NCI-H2196 (cell line): ENCODE results near the gene SIRPA.

ENCODE experiments used
- DNase-seq: peaks from one replicate; lab custom pipeline; 2025; ENCODE audit not compliant: unreplicated experiment; lab: John Stamatoyannopoulos, UW

The SIRPA gene

DNA sequence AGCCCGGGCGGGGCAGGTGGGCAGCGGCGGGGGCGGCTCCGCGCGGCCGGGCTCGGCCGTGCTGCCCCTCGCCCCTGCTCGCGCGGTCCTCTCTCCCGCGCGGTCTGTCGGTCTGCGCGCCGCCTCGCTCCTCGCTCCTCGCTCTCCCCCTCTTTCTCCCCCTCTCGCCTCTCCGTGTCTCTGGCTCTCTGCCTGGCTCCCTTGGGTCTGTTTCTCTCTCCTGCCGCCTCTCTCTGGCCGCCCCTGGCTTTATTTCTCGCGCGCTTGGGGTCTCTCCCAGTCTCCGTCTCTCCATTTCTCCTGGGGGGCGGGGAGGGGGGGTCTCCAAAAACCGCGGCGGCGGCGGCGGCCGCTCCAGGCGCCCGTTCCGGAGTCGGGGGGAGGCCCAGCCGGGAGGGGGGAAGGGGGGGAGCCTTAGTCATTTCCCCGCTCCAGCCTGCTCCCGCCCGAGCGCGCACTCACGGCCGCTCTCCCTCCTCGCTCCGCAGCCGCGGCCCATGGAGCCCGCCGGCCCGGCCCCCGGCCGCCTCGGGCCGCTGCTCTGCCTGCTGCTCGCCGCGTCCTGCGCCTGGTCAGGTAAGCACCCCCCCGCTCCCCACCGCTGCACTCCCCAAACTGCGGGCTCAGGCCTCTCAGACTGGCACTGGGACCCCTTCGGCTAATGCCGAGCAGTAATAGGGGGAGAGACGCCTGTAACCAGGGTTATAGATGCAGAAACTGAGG lies at the start of gene SIRPA:
TSS of gene SIRPA (plus strand) at position 457 of the 723 bp plus-strand sequence. CDS start at position 498, 41 bp downstream.
- peak; percentile 50 for DNase-seq

DNA sequence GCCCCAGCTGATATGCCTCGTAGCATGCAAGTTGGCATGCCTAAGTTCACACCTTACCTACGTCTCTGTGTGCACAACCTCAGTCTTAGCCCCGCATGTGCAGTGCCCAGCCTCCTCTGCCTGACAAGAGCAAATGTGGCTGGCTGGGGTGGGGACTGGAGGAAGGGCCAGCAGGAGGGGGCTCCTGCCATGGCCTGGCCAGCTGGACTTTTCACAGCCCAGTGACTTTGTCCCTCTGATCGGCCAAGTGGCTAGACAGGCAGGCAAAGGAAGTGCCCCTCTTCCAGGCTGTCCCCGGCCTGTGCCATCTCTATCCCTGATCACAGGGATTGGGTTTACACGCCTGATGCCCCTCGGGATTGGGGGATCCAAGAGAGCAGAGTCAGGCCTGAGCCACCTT lies 49.5 kb upstream of the SIRPA start:
- DNase-seq: no peak

DNA sequence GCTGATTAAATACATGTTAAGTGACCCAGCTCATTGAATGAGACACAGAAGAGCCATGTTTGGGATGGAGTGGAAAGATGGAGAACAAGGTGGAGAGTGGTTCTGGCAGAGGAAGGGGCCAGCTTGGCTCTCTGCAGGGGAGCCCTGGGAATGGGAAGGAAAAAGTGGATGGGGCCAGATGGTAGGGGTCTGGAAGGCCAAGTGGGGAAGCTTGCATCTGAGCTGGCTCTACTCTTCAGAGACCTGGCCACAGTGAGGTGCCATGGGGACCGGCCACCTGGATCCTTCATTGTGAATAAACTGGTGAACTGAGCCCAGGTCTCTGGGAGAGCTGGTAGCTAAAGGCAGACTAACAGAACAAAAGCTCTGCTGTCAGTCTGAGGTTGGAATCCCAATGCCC lies 48.9 kb upstream of the SIRPA start:
- DNase-seq: no peak

DNA sequence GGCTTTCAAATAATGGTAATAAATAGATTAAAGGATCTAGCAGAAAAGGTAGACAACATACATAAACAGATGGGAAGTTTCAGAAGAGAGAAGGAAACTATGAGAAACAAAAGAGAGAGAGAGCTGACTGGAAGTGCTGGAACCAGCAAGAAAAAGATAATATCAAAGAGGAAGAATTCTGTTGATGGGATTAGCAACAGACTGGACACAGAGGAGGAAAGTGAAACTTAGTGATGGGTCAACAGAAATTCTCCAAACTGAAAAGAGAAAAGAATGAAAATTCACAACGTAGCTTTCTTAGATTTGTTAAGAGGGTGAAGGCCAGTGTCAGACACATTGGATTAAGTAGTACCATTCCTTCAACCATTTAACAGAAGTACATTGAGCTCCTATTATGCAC lies 48.3 kb upstream of the SIRPA start:
- DNase-seq: no peak

DNA sequence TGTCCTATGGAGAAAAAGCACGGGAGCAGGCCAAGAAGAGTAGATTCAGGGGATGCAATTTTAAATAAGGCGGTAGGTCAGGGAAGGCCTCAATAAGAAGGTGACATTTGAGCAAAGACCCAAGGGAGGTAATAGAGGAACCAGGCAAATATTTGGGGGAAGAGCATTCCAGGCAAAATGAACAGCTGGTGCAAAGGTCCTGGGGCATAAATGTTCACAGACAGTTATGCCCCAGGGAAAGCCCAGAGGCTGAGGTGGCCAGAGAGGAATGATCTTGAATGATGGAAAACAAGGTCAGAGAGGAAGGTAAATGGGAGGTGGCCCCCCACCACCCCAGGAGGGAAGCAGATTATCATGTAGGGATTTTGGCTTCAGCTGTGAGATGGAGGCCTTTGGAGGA lies 47.4 kb upstream of the SIRPA start:
- no peak for DNase-seq

DNA sequence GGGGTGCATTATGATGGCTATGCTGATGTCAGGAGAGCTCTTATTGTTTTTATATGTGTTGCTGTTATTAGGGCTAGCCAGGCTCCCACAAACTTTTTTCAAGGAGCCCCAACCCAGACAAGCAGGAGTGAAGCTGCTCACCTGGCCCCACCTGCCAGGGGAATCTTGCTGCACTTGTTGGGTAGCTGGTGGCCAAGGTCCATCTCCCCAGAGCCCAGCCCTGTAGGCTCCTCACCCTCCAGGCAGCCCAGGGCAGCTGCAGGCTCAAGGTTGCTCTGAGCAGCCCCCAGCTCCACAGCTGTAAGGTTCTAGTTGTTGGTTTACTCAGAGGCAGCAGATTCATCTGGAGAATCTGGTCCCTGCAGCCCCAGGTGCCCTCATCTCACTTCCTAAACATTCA lies 46.8 kb upstream of the SIRPA start:
- no peak for DNase-seq

DNA sequence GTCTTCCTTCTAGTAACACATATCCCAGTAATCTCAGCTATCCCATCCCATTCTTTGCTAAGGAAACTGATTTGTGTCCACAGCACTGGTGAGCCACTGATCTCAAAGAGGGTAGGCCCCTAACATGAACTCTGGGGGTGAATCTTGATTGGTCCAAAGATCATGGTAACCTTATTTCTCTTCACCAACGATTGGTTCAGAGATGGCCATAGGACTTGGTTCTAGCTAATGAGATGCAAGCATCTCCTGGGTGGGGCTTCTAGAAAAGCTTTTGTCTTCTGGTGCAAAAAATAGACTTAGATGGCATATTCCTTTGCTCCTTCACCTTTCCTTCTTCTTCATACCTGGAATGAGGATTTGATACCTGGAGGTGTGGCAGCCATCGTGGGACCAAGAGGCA lies 43.8 kb upstream of the SIRPA start:
- no peak for DNase-seq

DNA sequence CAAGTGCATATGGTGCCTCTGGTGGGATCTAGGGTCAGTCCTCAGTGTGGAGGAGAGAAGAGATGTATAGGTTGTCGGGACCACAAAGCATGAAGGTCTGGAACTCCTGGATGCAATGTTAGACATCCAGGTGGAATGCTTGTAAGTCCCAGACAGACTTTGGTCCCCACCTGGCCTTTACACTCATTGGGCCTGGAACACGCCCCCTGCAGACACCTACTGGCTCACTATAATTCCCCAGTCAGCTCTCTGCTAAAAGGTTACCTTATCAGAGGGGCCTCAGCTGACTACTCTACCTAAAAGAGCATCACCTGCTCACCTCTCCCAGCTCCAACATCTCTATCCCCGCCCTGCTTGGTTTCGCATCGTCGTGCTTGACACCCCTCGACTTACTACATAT lies 41.7 kb upstream of the SIRPA start:
- no peak for DNase-seq

DNA sequence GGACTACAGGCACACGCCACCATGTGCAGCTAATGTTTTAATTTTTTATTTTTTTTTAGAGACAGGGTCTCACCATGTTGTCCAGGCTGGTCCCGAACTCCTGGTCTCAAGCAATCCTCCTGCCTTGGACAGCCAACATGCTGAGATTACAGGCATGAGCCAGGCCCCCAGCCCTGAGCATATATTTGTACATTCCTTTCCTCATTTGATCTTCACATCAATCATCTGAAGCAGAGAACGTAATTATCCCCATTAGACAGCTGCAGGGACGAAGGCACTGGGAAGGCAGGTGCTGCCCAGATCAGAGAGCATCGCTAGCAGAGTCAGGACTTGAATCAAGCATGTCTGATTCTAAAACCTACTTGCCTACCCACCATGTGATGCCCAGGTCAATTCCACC lies 41.0 kb upstream of the SIRPA start:
- DNase-seq: no peak

DNA sequence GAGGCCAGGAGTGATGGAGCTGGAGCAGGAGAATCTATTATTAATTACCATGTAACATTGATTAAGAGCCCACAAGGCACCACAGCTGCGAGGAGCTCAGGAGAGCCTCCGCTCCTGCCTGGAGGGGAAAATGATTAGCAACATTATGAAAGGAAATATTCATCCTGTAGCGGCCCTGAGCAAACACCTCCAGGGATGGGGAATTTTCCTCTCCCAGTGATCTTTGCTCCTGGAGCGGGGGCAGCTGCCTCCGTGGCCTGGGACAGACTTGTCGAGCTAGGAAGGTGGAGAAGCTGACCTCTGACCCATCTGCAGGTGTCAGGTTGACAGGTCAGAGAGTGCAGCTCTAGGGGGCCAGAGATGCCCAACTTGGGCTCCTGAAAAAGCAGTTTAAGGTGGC lies 40.1 kb upstream of the SIRPA start:
- no peak for DNase-seq

DNA sequence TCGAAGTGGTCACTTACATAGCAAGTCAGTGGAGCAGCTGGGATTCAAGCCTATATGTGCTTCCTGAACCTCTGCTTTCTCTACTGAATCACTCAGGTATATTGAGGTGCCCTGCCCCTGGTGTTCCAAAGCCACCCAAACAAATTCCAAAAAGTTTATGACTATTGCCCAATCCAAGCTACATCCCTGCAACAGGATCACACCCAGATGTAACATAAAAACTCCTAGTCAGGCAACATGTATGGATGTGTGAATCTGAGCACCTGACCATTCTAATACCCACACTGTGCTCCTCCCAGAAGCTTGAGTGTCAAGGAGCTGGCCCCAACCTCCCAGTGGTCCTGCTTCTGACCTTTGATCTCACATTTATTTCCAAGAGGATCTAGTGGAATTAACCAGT lies 39.5 kb upstream of the SIRPA start:
- no peak for DNase-seq

DNA sequence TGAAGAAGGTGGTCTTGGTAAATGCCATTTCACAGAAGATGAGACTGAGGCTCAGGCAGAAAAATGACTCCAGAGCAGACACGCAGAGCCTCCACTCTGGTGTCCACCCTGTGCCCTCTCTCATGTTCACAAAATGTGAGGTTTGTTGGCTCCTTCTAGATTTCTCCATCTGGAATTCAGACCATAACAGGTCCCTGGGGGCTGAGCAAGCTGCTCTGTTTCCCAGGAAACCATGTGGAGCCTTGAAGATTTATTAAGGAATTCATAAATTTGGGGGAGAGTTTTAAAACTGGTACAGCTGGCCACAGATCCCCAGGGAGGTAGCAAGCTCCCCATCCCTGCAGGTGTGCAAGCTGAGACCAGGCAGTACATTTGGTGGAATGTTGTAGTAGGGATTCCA lies 38.8 kb upstream of the SIRPA start:
- DNase-seq: no peak

DNA sequence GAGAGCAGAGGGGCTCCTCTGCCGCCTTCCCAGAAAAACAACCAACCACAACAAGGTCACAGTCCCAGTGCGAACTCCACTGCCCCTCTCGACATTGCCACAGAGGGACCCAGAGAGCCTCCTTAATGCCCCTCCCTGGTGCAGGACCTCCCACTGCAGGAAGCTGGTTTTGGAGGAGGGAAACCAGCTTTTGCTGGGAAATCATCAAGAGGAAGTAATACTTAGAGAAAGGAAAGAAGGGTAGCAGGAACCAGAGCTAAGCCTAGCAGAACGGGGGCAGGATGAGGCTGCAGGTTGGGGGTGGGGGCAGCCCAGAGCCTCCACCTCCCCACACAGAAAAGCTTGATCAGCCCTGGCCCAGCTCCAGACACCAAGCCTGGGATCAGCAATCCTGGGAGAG lies 37.7 kb upstream of the SIRPA start:
- no peak for DNase-seq

DNA sequence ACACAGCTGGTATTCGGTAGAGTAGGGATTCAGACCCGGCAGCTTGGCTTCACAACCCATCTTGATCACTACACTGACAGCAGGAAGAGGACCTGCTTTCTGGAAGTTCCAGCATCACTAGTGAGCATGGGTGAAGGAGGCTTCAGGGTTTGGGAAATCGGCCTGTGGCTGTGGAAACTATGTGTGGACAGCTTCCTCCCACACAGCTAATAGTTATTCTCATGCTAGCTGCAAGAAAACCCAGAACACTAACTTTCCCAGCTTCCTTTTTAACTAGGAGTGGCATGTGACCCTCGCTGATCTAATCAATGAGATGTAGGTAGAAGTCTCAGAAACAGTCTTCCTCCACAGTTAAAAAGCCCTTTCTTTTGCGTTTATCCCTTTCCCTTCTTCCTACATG lies 36.3 kb upstream of the SIRPA start:
- no peak for DNase-seq

DNA sequence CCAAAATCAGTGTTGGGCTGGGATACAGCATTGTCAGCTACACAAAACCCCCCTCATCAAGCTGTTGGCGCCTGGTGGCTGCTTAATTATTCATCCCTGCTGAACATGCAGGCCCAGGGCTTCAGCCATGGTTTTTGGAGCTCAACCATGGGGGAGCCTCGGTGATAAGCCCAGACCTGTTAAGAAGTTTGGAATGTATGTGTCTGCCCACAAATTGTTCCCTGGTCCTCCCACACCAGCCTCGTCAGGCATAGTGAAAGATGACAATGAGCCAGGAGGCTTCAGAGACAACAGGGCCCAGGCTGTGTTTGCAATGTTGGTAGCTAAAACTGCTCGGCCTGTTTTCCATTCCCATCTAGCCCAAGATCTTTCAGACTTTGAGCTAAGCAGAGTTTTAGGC lies 34.8 kb upstream of the SIRPA start:
- no peak for DNase-seq

DNA sequence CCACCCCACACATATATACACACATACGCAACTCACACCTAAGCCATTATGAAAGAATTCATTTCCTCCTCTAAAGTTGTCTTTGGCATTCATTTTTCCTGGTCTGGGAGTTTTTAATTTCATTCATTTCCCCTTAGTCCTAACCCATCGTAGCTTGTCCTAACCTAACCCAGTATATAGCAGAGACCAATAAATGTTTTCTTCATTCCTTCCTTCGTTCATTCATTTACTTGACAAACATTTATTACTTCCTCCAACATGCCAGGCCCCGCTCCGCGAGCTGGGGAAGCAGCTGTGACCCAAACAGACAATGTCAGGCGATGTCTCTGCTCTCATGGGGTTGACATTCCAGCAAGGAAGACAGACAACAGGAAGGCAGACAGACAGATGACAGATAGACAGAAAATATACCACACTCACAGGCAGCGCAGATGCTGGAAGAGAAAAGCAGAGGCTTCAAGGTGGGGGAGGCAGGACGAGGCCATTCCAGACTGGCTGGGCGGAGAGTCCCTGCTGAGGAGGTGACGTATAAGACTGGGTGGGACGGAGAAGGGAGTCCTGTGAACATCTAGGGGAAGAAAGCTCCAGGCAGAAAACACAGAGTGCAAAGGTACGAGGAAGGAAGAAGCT lies 33.7 kb upstream of the SIRPA start:
- no peak for DNase-seq

DNA sequence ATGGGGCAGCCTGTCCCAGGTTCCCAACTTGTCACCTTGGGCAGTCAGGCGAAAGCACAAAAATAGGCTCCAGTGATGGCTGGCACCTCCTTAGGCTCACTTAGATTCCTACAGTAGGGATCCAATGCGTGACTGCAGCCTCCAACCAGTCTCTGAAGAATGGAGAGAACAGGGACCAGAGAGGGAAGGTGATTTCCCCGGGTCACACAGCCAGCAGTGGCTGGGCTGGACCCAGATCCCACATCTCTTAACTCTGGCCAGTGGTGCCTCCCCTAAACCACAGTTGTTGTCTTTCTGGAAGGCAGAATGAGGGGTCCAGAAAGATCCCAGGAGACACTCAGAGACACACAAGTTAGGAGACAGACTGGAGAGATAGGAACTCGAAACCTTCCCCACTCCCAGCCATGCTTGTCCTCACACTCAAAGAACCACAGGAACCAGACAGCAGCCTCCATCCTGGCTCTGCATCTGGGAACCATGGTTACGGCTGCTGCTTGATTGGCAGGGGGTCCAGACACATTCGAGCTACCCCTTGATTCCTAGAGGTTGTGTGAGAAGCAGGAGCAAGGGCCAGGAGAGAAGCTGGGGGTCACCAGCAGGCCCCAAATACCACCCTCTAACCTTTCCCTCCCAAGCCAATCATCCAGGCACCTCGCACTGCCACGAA lies 33.1 kb upstream of the SIRPA start:
- no peak for DNase-seq

DNA sequence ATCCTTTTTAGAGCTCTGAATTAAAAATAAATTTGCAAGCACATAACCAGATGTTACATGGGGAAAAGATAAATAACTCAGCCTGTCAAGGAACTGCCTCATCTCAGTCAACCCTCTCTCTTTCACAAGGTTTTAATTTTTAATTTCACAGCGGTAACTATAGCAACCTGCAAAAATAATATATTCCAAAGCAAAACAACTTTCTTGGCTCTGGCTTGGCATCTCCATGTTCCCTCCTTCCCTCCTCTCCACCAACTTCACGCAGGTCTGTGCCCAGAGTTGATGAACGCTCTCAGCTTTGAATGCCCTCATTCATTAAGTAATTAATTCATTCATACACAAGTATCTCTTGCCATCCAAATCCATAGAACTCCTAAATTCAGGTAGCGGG lies 32.5 kb upstream of the SIRPA start:
- DNase-seq: no peak

DNA sequence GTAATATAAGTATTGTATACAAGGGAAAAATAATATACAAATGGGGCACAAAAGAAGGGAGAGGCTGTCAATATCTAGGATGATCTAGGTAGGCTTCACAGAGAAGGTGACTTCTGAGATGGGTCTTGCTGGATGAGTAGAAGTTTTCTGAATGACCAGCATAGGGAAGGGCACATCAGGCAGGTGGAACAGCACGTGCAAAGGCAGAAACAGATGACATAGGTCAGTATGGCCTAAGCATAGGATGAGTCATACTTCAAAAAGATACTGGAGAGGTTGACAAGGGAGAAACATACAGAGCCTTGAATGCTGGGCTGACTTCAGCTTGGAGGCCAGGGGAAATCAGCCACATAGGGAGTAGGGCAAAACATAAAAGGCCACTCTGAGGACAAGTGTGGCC lies 31.9 kb upstream of the SIRPA start:
- DNase-seq: no peak

DNA sequence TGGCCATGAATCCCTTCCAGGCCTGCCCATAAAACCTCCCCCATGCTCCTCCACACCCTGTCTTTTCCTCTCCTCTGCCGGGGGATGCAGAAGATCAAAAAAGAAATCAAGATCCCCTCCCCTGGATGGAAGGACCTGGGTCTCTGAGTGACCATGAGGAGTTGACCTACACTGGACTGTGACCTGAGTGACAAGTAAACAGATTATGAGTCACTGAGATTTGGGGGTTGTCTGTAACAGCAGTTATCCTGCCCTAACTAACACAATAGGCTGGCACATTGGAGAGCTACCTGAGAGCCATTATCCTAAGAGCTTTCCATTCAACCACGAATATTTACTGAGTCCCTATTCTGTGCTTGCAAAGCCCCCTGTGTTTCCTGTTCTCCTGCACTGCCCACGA lies 28.4 kb upstream of the SIRPA start:
- DNase-seq: no peak

DNA sequence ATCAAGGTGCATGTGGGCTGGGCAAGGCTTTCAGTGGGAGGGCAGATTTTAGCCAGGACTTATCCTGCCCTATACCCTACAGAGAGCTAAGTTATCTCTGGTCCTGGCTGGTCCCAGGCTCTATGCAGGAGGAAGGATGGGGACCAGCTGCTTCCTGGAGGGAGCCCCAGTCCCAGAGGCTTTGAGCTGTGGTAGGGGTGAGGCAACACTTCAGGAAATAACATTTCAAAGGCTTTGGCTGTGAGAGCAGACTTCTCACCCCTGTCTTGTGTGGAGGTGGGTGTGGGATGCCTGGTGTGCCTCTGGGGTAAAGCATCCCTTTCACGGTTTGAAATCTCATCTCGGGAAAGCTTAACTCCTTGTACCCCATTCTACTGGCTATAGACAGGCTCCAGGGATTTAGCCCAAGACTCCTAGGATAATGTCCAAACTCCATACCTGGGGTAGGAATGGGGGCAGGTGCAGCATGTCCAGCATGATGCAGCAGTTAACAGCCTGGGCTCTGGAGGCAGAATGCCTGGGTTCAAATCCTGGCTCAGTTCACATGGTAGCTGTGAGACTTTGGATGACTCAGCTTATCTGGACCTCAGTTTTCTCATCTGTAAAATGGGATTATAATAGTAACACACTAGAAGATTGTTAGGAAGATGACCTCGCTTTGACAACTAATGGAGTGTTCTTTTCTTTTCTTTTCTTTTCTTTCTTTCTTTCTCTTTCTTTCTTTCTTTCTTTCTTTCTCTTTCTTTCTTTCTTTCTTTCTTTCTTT lies 27.5 kb upstream of the SIRPA start:
- DNase-seq: no peak

DNA sequence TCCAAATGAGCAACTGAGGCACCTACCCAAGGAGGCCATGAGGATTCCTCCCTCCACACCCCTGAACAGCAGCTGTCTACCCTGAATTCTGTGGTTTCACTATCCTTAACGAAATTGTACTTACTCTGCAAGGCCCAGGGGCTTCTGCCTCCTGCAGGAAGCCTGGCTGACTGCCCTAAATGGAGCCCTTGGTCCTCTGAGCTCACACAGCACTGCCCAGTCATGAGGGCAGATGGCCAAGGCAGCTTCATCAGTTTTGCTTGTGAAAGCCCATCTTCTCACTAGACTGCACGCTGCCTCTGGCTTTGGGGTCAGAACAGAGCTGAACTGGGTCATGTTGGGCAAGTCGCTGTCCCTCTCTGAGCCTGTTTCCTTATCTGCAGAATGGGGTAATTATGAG lies 26.4 kb upstream of the SIRPA start:
- no peak for DNase-seq
